CD14-positive monocyte (primary cell): Measurements from ENCODE around the gene RNF157. TPM values are rescaled to one million over a fixed set of nuclear protein-coding genes. Genes with fewer than 3 reads are reported as not detected.

Source experiments
- DNase-seq, 3 donors: peaks; one replicate each; pipeline ENCODE4 v3.0.0-alpha.2; 2011 to 2022
- H2AFZ ChIP-seq: 2 replicates; pipeline ENCODE4 v1.6.0; 2012; ENCODE audit warnings: mild to moderate bottlenecking, low read depth, low read length, inconsistent platforms; ENCODE audit not compliant: insufficient read depth, poor library complexity, severe bottlenecking
- H3K27ac ChIP-seq, 2 donors: 1 replicate in 1 of 2; 2 replicates in 1 of 2; pipeline ENCODE4 v1.5.1; 2012 to 2013; ENCODE audit warnings: low read length in 2 of 2, control low read depth in 1 of 2, inconsistent platforms in 1 of 2, low read depth in 1 of 2, mild to moderate bottlenecking in 1 of 2
- H3K27me3 ChIP-seq, 2 donors: one replicate each; pipeline versions ENCODE4 v1.6.0 to v1.6.1; 2011 to 2013; ENCODE audit warnings: low read length in 2 of 2; ENCODE audit not compliant: control insufficient read depth in 2 of 2, insufficient read depth in 2 of 2
- H3K36me3 ChIP-seq, 2 donors: replicated peaks in 1 of 2; 1 replicate in 1 of 2; 2 replicates in 1 of 2; pipeline versions ENCODE4 v1.5.1 to v1.6.1; 2012 to 2013; ENCODE audit warnings: low read length in 2 of 2, control low read depth in 1 of 2, inconsistent platforms in 1 of 2, mild to moderate bottlenecking in 1 of 2; ENCODE audit not compliant: insufficient read depth in 2 of 2, control insufficient read depth in 1 of 2
- H3K4me1 ChIP-seq, 2 donors: 1 replicate in 1 of 2; 2 replicates in 1 of 2; pipeline versions ENCODE4 v1.5.1 to v1.6.1; 2012 to 2013; ENCODE audit warnings: low read length in 2 of 2, control low read depth in 1 of 2, inconsistent platforms in 1 of 2, mild to moderate bottlenecking in 1 of 2, moderate library complexity in 1 of 2; ENCODE audit not compliant: insufficient read depth in 2 of 2, control insufficient read depth in 1 of 2
- H3K4me2 ChIP-seq: replicated peaks from 2 replicates; pipeline ENCODE3; 2012; ENCODE audit warnings: low read length, moderate library complexity, mild to moderate bottlenecking; ENCODE audit not compliant: poor library complexity, severe bottlenecking; ENCODE audit errors: extremely low read depth
- H3K4me3 ChIP-seq, 3 experiments: fragments of 200-600 bp in 1 of 3; sonication (generic) in 1 of 3; replicated peaks in 1 of 3; 1 replicate in 2 of 3; 2 replicates in 1 of 3; pipeline ENCODE4 v1.5.1; 2011 to 2013; ENCODE audit warnings: low read length in 3 of 3, mild to moderate bottlenecking in 3 of 3, control low read depth in 2 of 3, low read depth in 2 of 3, inconsistent platforms in 1 of 3, moderate library complexity in 1 of 3
- H3K79me2 ChIP-seq: 2 replicates; pipeline ENCODE4 v1.6.0; 2012; ENCODE audit warnings: mild to moderate bottlenecking, control low read depth, inconsistent platforms, low read length, moderate library complexity; ENCODE audit not compliant: insufficient read depth
- H3K9ac ChIP-seq: 2 replicates; pipeline ENCODE4 v1.6.0; 2017; ENCODE audit warnings: low read length, mild to moderate bottlenecking; ENCODE audit not compliant: insufficient read depth, poor library complexity, severe bottlenecking
- H3K9me3 ChIP-seq, 2 donors: replicated peaks in 1 of 2; 1 replicate in 1 of 2; 2 replicates in 1 of 2; pipeline versions ENCODE4 v1.5.1 to v1.6.1; 2012 to 2013; ENCODE audit warnings: low read length in 2 of 2, control low read depth in 1 of 2; ENCODE audit not compliant: control insufficient read depth in 1 of 2, insufficient read depth in 1 of 2
- H4K20me1 ChIP-seq: 2 replicates; pipeline ENCODE4 v1.6.0; 2012; ENCODE audit warnings: mild to moderate bottlenecking, low read length, control low read depth, moderate library complexity; ENCODE audit not compliant: insufficient read depth
- H3K27ac Mint-ChIP-seq, 7 donors: one replicate each; pipeline ENCODE4 v1.8.0; 2020; ENCODE audit warnings: mild to moderate bottlenecking in 7 of 7, mixed read lengths in 7 of 7, moderate library complexity in 6 of 7, inconsistent platforms in 2 of 7
- H3K27me3 Mint-ChIP-seq, 3 donors: one replicate each; pipeline ENCODE4 v1.8.0; 2021 to 2022; ENCODE audit warnings: low read depth in 3 of 3, mild to moderate bottlenecking in 3 of 3, mixed read lengths in 3 of 3, moderate library complexity in 3 of 3, inconsistent platforms in 1 of 3
- H3K36me3 Mint-ChIP-seq, 2 donors: one replicate each; pipeline ENCODE4 v1.8.0; 2020; ENCODE audit warnings: mixed read lengths in 2 of 2, inconsistent platforms in 1 of 2, mild to moderate bottlenecking in 1 of 2
- H3K4me1 Mint-ChIP-seq: one replicate; pipeline ENCODE4 v1.8.0; 2020; ENCODE audit warnings: mild to moderate bottlenecking, mixed read lengths
- H3K4me3 Mint-ChIP-seq, 2 donors: one replicate each; pipeline ENCODE4 v1.8.0; 2020; ENCODE audit warnings: mild to moderate bottlenecking in 2 of 2, mixed read lengths in 2 of 2, moderate library complexity in 1 of 2
- H3K9me3 Mint-ChIP-seq, 7 donors: one replicate each; pipeline ENCODE4 v1.8.0; 2020 to 2022; ENCODE audit warnings: mixed read lengths in 7 of 7, mild to moderate bottlenecking in 6 of 7, moderate library complexity in 6 of 7, inconsistent platforms in 2 of 7
- CTCF ChIP-seq: fragments of 200-600 bp; IDR thresholded peaks from one replicate; pipeline ENCODE4 v1.8.0; 2022; ENCODE audit warnings: antibody characterized with exemption, mild to moderate bottlenecking
- WGBS: methylation state at CpG from one replicate; pipeline ENCODE4 v1.1.5; 2013; ENCODE audit warnings: missing lambda C conversion rate; ENCODE audit not compliant: insufficient coverage; 5-methylcytosine and 5-hydroxymethylcytosine counted together
- intact Hi-C, 2 donors: fragments of 100-400 bp; cut with micrococcal nuclease; formaldehyde crosslinking; loops; one replicate each; pipeline versions ENCODE4 v1.15.0 to v1.15.1; 2023
- polyA plus RNA-seq, 3 donors: library from polyadenylated mRNA; depleted of rRNA in 1 of 3; unstranded in 2 of 3; stranded (reverse) in 1 of 3; fragments of 300-500 nt in 2 of 3; fragments of >200 nt in 1 of 3; fragmentation: Illumina TruSeq in 2 of 3; gene quantifications; 1 replicate in 2 of 3; 2 replicates in 1 of 3; pipeline ENCODE4 v1.2.3, GENCODE V29; 2012 to 2021

RNF157 gene
- polyA plus RNA-seq, 3 donors: 0.03 TPM; not detected in 2

- Histone ChIP-seq H2AFZ (no peak overlapping the region), H3K4me3 (no peak overlapping the region), H3K9ac (no peak overlapping the region), H3K27me3 (peaks cover 0 to under 1% of the 10 kb centered on the region in 2 donors), H3K4me2 (no peak overlapping the region), H4K20me1 (no peaks in the 10 kb centered on the region), H3K36me3 (no peaks in the 10 kb centered on the region), H3K9me3 (no peaks in the 10 kb centered on the region), H3K4me1 (peaks cover 7 to 8% of the 10 kb centered on the region in 2 donors), H3K27ac (no peak overlapping the region), H3K79me2 (no peaks in the 10 kb centered on the region)
- Mint-ChIP-seq H3K4me1 (peaks cover 11% of the 10 kb centered on the region), H3K27me3 (peaks cover 2 to 18% (median 8%) of the 10 kb centered on the region in 3 donors), H3K27ac (no peak overlapping the region), H3K36me3 (no peaks in the 10 kb centered on the region), H3K9me3 (no peaks in the 10 kb centered on the region), H3K4me3 (no peak overlapping the region)
- no peak for TF ChIP-seq CTCF
- DNase-seq: no peak
- intact Hi-C loops: no loop called here
- 95% methylated on average over 5 of the region's 21 CpGs for WGBS
Measured at GRCh38 chr17:76131692-76132573, 108.4 kb downstream of the RNF157 start.

GRCh38 chr17:76131051-76131691 lies 109.1 kb downstream of the RNF157 start:
- no peaks in the 10 kb centered on the region for H3K27me3 ChIP-seq
- H3K9ac ChIP-seq: no peak overlapping the region
- no peak for TF ChIP-seq CTCF
- H3K27ac ChIP-seq: no peak overlapping the region
- Mint-ChIP-seq H3K9me3 (no peaks in the 10 kb centered on the region), H3K36me3 (no peaks in the 10 kb centered on the region), H3K4me1 (peaks cover 11% of the 10 kb centered on the region), H3K27me3 (peaks cover 2 to 19% (median 8%) of the 10 kb centered on the region in 3 donors), H3K27ac (no peak overlapping the region), H3K4me3 (peak overlapping the region in 1 of 2 donors; percentile 9)
- H3K79me2 ChIP-seq: no peaks in the 10 kb centered on the region
- H3K4me1 ChIP-seq: peaks cover 7 to 8% of the 10 kb centered on the region in 2 donors
- no peak overlapping the region for H2AFZ ChIP-seq
- H3K4me3 ChIP-seq: no peak overlapping the region
- no peak for DNase-seq
- intact Hi-C loops: no loop called here
- H3K4me2 ChIP-seq: no peak overlapping the region
- H3K9me3 ChIP-seq: no peaks in the 10 kb centered on the region
- WGBS: 91% methylated on average over 16 of the region's 21 CpGs
- H4K20me1 ChIP-seq: no peaks in the 10 kb centered on the region
- H3K36me3 ChIP-seq: no peaks in the 10 kb centered on the region
